K562 (cell line): ENCODE results near the gene ZNF26. TPM values are rescaled to one million over a fixed set of nuclear protein-coding genes. Genes with fewer than 3 reads are reported as not detected.
A peak's percentile ranks its signal among the peaks of the same experiment; 100 is the strongest.

Experiments used
- ADNP ChIP-seq: fragments of 200-800 bp; sonication (Bioruptor generic); IDR thresholded peaks from 2 replicates; pipeline ENCODE4 v1.6.1; 2016; ENCODE audit warnings: missing genetic modification characterization, missing compliant biosample characterization
- CCAR2 ChIP-seq: fragments of 200-400 bp; formaldehyde crosslinking; IDR thresholded peaks from 2 replicates; pipeline ENCODE4 v1.6.1; 2017; ENCODE audit warnings: mild to moderate bottlenecking, low read depth, low read length
- FOXJ3 ChIP-seq: sonication (generic); formaldehyde crosslinking; IDR thresholded peaks from 2 replicates; pipeline ENCODE4 v1.4.0; 2020; ENCODE audit warnings: mild to moderate bottlenecking, missing genetic modification reagents
- GTF2E2 ChIP-seq: fragments of 200-800 bp; sonication (Bioruptor generic); IDR thresholded peaks from 2 replicates; pipeline ENCODE4 v1.6.1; 2016; ENCODE audit warnings: missing genetic modification characterization, missing compliant biosample characterization
- MEF2A ChIP-seq: IDR thresholded peaks from 2 replicates; pipeline ENCODE4 v1.6.1; 2011; ENCODE audit warnings: low read depth, mild to moderate bottlenecking, low read length, moderate library complexity; ENCODE audit not compliant: control insufficient read depth
- NR3C1 ChIP-seq: sonication (generic); formaldehyde crosslinking; IDR thresholded peaks from 2 replicates; pipeline ENCODE4 v1.8.1; 2022; ENCODE audit warnings: missing genetic modification reagents
- NUFIP1 ChIP-seq: fragments of 450-650 bp; IDR thresholded peaks from 2 replicates; pipeline ENCODE4 v1.6.1; 2018; ENCODE audit not compliant: partially characterized antibody
- PCBP1 ChIP-seq: fragments of 200-400 bp; formaldehyde crosslinking; IDR thresholded peaks from 2 replicates; pipeline ENCODE4 v1.6.1; 2018; ENCODE audit warnings: mild to moderate bottlenecking, low read depth, low read length; ENCODE audit not compliant: poor library complexity, severe bottlenecking
- PHTF2 ChIP-seq: fragments of 250-450 bp; sonication (Bioruptor Pico); IDR thresholded peaks from 2 replicates; pipeline ENCODE4 v1.5.0; 2021; ENCODE audit warnings: mild to moderate bottlenecking
- PTRF ChIP-seq: fragments of 450-650 bp; IDR thresholded peaks from 2 replicates; pipeline ENCODE4 v1.6.1; 2016; ENCODE audit warnings: mild to moderate bottlenecking, missing genetic modification characterization, missing compliant biosample characterization
- SAP30 ChIP-seq: fragments of 200-600 bp; sonication (generic); IDR thresholded peaks from 2 replicates; pipeline ENCODE4 v1.6.1; 2012; ENCODE audit warnings: borderline replicate concordance, low read depth, mild to moderate bottlenecking, moderate library complexity, low read length, control low read depth, inconsistent platforms; ENCODE audit not compliant: insufficient read depth, poor library complexity, severe bottlenecking
- SIN3A ChIP-seq, 2 experiments: fragments of 150-350 bp in 1 of 2; IDR thresholded peaks; 2 replicates each; pipeline ENCODE4 v1.6.1; 2011 to 2016; ENCODE audit warnings: borderline replicate concordance in 2 of 2, low read depth in 2 of 2, low read length in 2 of 2, mild to moderate bottlenecking in 2 of 2, moderate library complexity in 2 of 2; ENCODE audit not compliant: control insufficient read depth in 1 of 2
- SRF ChIP-seq, 2 experiments: fragments of 250-450, 450-650 bp in 1 of 2; sonication (Bioruptor Pico) in 1 of 2; sonication (generic) in 1 of 2; formaldehyde crosslinking; IDR thresholded peaks; 2 replicates each; pipeline versions ENCODE4 v1.5.0 to v1.5.1; 2020 to 2022; ENCODE audit warnings: mild to moderate bottlenecking in 1 of 2, missing genetic modification reagents in 1 of 2
- TEAD4 ChIP-seq, 2 experiments: sonication (generic) in 1 of 2; formaldehyde crosslinking in 1 of 2; IDR thresholded peaks; 2 replicates each; pipeline versions ENCODE4 v1.6.1 to v1.8.0; 2012 to 2022; ENCODE audit warnings: borderline replicate concordance in 1 of 2, inconsistent platforms in 1 of 2, low read length in 1 of 2, mild to moderate bottlenecking in 1 of 2, missing genetic modification reagents in 1 of 2
- TRIM24 ChIP-seq, 2 experiments: fragments of 450-650 bp; IDR thresholded peaks; 2 replicates each; pipeline ENCODE4 v1.6.1; 2016
- ZBTB17 ChIP-seq: fragments of 450-650 bp; formaldehyde crosslinking; IDR thresholded peaks from 2 replicates; pipeline ENCODE4 v1.4.0; 2020; ENCODE audit warnings: mild to moderate bottlenecking
- ZNF511 ChIP-seq: sonication (generic); formaldehyde crosslinking; IDR thresholded peaks from 2 replicates; pipeline ENCODE4 v1.8.0; 2022; ENCODE audit warnings: mild to moderate bottlenecking, missing genetic modification reagents
- ZNF639 ChIP-seq, 2 experiments: fragments of 200-800 bp in 1 of 2; sonication (Bioruptor generic) in 1 of 2; sonication (generic) in 1 of 2; formaldehyde crosslinking in 1 of 2; IDR thresholded peaks in 1 of 2; conservative IDR thresholded peaks in 1 of 2; 2 replicates each; pipeline versions ENCODE4 v1.5.0 to v1.6.1; 2016 to 2020; ENCODE audit warnings: missing compliant biosample characterization in 1 of 2, missing genetic modification characterization in 1 of 2, missing genetic modification reagents in 1 of 2
- ZNF79 ChIP-seq: fragments of 250-450 bp; sonication (Bioruptor Pico); IDR thresholded peaks from 2 replicates; pipeline ENCODE4 v1.4.0; 2020; ENCODE audit warnings: low read depth, mild to moderate bottlenecking, moderate library complexity
- polyA plus RNA-seq, 8 experiments: library from polyadenylated mRNA; depleted of rRNA in 4 of 8; stranded (reverse) in 5 of 8; unstranded in 3 of 8; fragments of >200 nt; fragmentation: Nextera tagmentation in 2 of 8; fragmentation: Illumina TruSeq in 1 of 8; extraction: Ambion mirVana in 2 of 8; extraction: Trizol in 1 of 8; gene quantifications; 2 replicates each; pipeline versions ENCODE4 v1.2.1 to v1.2.3, GENCODE V29; 2011 to 2014; ENCODE audit warnings: inconsistent platforms in 1 of 8, missing spikeins in 1 of 8
- total RNA-seq, 7 experiments: library from RNA; depleted of rRNA in 6 of 7; stranded (reverse); fragments of >200 nt in 6 of 7; fragmentation: Illumina TruSeq in 2 of 7; extraction: Trizol in 2 of 7; gene quantifications; 2 replicates each; pipeline versions ENCODE4 v1.2.1 to v1.2.3, GENCODE V29; 2011 to 2021; ENCODE audit warnings: low replicate concordance in 1 of 7
- TF ChIP-seq, protein P1 (sequence below): IDR thresholded peaks from 2 replicates; pipeline ENCODE4 v1.6.1; 2014; ENCODE audit warnings: antibody characterized with exemption

Gene ZNF26
- total and polyA plus RNA-seq, 9 of the 15 experiments (the other 6 are each of a cell fraction or from before 2014, with no cell fraction given), result 1.2 to 14.1 (median 8.0) TPM

- no peak for TF ChIP-seq NR3C1
- TF ChIP-seq ADNP (tag), result no peak
- TF ChIP-seq ZNF511 (CRISPR knock-in tag), result no peak
- peak in 1 of 2 experiments; percentile 27; a peak in 1 of 4 replicates for TF ChIP-seq SRF (CRISPR knock-in tag; IDR thresholded peaks at IDR 0.05)
- TF ChIP-seq ZBTB17 (CRISPR knock-in tag), result no peak; the same call in 1 of the 2 replicates
- no peak for TF ChIP-seq PHTF2
- TF ChIP-seq SIN3A (IDR thresholded peaks at IDR 0.05; ENCODE audit: borderline replicate concordance in 2 of 2, control insufficient read depth in 1 of 2, low read depth in 2 of 2, low read length in 2 of 2), result peak in 1 of 2 experiments; percentile 90; a peak in 2 of 4 replicates
- TF ChIP-seq, protein P1, sequence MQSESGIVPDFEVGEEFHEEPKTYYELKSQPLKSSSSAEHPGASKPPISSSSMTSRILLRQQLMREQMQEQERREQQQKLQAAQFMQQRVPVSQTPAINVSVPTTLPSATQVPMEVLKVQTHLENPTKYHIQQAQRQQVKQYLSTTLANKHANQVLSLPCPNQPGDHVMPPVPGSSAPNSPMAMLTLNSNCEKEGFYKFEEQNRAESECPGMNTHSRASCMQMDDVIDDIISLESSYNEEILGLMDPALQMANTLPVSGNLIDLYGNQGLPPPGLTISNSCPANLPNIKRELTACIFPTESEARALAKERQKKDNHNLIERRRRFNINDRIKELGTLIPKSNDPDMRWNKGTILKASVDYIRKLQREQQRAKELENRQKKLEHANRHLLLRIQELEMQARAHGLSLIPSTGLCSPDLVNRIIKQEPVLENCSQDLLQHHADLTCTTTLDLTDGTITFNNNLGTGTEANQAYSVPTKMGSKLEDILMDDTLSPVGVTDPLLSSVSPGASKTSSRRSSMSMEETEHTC, result no peak
- TF ChIP-seq TEAD4 (IDR thresholded peaks at IDR 0.05; ENCODE audit: low read length), result no peak
- TF ChIP-seq TEAD4 (CRISPR knock-in tag; IDR thresholded peaks at IDR 0.05; ENCODE audit: borderline replicate concordance), result 0 out of 2 replicates have a peak, but pooled peaks have one; percentile 13
- TF ChIP-seq FOXJ3, result no peak
- TF ChIP-seq ZNF79 (CRISPR knock-in tag), result no peak
- 0 out of 4 replicates have a peak, but pooled peaks of 1 of the 2 experiments have one; percentile 66 for TF ChIP-seq ZNF639 (CRISPR knock-in tag; conservative IDR thresholded peaks at IDR 0.05 in 1 of 2, IDR thresholded peaks at IDR 0.05 in 1 of 2)
- TF ChIP-seq TRIM24 (IDR thresholded peaks at IDR 0.05), result no peak
- TF ChIP-seq GTF2E2 (tag), result no peak
- peak; percentile 40 for TF ChIP-seq PCBP1
- no peak for TF ChIP-seq CCAR2
- no peak for TF ChIP-seq NUFIP1
- TF ChIP-seq MEF2A, result no peak
- peak; percentile 77 for TF ChIP-seq SAP30
- TF ChIP-seq PTRF, result no peak
Measured at GRCh38 chr12:132986001-132986884, at the start of gene ZNF26 (continued).
